ENCODE data around the gene DYNLT1. TPM values are rescaled to one million over a fixed set of nuclear protein-coding genes. Genes with fewer than 3 reads are reported as not detected.
"Not testable (repeated sequence)": the region's sequence is repeated elsewhere in the genome, so short reads cannot be mapped to it uniquely, and the experiment has no call there.

Gene DYNLT1
- total RNA-seq, 5 donors from 2014 or later (not counting 1 experiment from before 2014, with no cell fraction given) = 50.8 to 128 (median 59.5) TPM

- H3K4me1 ChIP-seq (ENCODE audit: control insufficient read depth in 1 of 2, extremely low read depth in 1 of 2, insufficient read depth in 2 of 2, low read length in 2 of 2) = peaks cover 39 to 41% of the 10 kb centered on the region in 2 experiments
- peaks cover 59 to 64% (median 64%) of the 10 kb centered on the region in 3 donors for H3K4me1 Mint-ChIP-seq
- peak overlapping the region; percentile 24 for H3K27ac ChIP-seq (ENCODE audit: low read length)
- no peaks in the 10 kb centered on the region for H3K9me3 ChIP-seq
- ATAC-seq (replicated peaks in 1 of 4) (no peak), DNase-seq (no peak)
- no peaks in the 10 kb centered on the region for H3K9me3 Mint-ChIP-seq
- ChIA-PET POLR2A (interaction anchor here (0.6 to 1.2 kb wide), 5 partner anchors 23 to 95 kb away, joined by 3 to 6 read pairs (median 4); partner anchors contain the start of gene SYTL3 (in 1 of the 2)), CTCF (interaction anchor here (0.6 to 2.2 kb wide), 3 partner anchors 25 to 427 kb away, joined by 3 to 11 read pairs (median 3); no protein-coding TSS in a partner anchor)
- H3K27me3 Mint-ChIP-seq = no peaks in the 10 kb centered on the region
- H3K36me3 ChIP-seq (ENCODE audit: control insufficient read depth in 2 of 2, extremely low read depth in 1 of 2, insufficient read depth in 1 of 2, low read length in 1 of 2) = peaks cover 0 to 16% of the 10 kb centered on the region in 2 donors
- peak overlapping the region; percentile 46 to 77 for H3K27ac Mint-ChIP-seq
- H3K4me3 Mint-ChIP-seq = no peak overlapping the region
- no peak overlapping the region for H3K4me3 ChIP-seq (ENCODE audit: control insufficient read depth in 1 of 2, extremely low read depth in 1 of 2, low read length in 1 of 2)
- peaks cover 34% of the 10 kb centered on the region for H3K36me3 Mint-ChIP-seq
- no CpG with 5 or more reads among the region's 5 CpGs for WGBS (ENCODE audit: insufficient coverage)
- H3K27me3 ChIP-seq (replicated peaks in 1 of 2; ENCODE audit: control insufficient read depth in 2 of 2, extremely low read depth in 1 of 2, insufficient read depth in 2 of 2, low read length in 1 of 2) = no peaks in the 10 kb centered on the region
Measured at GRCh38 chr6:158684745-158685324, 40.3 kb upstream of the DYNLT1 start.

- Histone ChIP-seq H3K27me3 (replicated peaks in 1 of 2; ENCODE audit: control insufficient read depth in 2 of 2, extremely low read depth in 1 of 2, insufficient read depth in 2 of 2, low read length in 1 of 2) (no peaks in the 10 kb centered on the region), H3K36me3 (ENCODE audit: control insufficient read depth in 2 of 2, extremely low read depth in 1 of 2, insufficient read depth in 1 of 2, low read length in 1 of 2) (peaks cover 0 to 16% of the 10 kb centered on the region in 2 donors), H3K4me1 (ENCODE audit: control insufficient read depth in 1 of 2, extremely low read depth in 1 of 2, insufficient read depth in 2 of 2, low read length in 2 of 2) (peaks cover 37 to 39% of the 10 kb centered on the region in 2 experiments), H3K27ac (ENCODE audit: low read length) (peak overlapping the region; percentile 24), H3K4me3 (ENCODE audit: control insufficient read depth in 1 of 2, extremely low read depth in 1 of 2, low read length in 1 of 2) (no peak overlapping the region), H3K9me3 (no peaks in the 10 kb centered on the region)
- H3K4me1 Mint-ChIP-seq = peaks cover 56 to 60% (median 59%) of the 10 kb centered on the region in 3 donors
- peaks cover 34% of the 10 kb centered on the region for H3K36me3 Mint-ChIP-seq
- peak overlapping the region; percentile 40 to 77 for H3K27ac Mint-ChIP-seq
- H3K4me3 Mint-ChIP-seq = no peak overlapping the region
- ChIA-PET POLR2A (interaction anchor here (0.6 to 1.2 kb wide), 4 partner anchors 23 to 96 kb away, joined by 3 to 6 read pairs (median 4); partner anchors contain the start of gene SYTL3 (in 1 of the 2)), CTCF (interaction anchor here (0.6 to 2.2 kb wide), 3 partner anchors 25 to 426 kb away, joined by 3 to 11 read pairs (median 3); no protein-coding TSS in a partner anchor)
- ATAC-seq (replicated peaks in 1 of 4) (peak in 1 of 4 experiments; percentile 13), DNase-seq (peak in 4 of 35 experiments; percentile 19 to 50 (median 38))
- no peaks in the 10 kb centered on the region for H3K27me3 Mint-ChIP-seq
- no peaks in the 10 kb centered on the region for H3K9me3 Mint-ChIP-seq
- WGBS (ENCODE audit: insufficient coverage) = 40% methylated on average over 2 of the region's 5 CpGs
Measured at GRCh38 chr6:158684311-158684710, 39.8 kb upstream of the DYNLT1 start.

- POLR2A ChIA-PET = interaction anchor here (0.6 kb wide), 5 partner anchors 9 to 890 kb away, joined by 3 to 10 read pairs (median 7); no protein-coding TSS in a partner anchor
- Mint-ChIP-seq H3K27ac (peak overlapping the region; percentile 31 to 49), H3K36me3 (peaks cover 43% of the 10 kb centered on the region), H3K4me3 (no peak overlapping the region), H3K4me1 (peaks cover 22 to 34% (median 27%) of the 10 kb centered on the region in 3 donors), H3K9me3 (no peaks in the 10 kb centered on the region), H3K27me3 (no peaks in the 10 kb centered on the region)
- no peak overlapping the region for H3K4me3 ChIP-seq (ENCODE audit: control insufficient read depth in 1 of 2, extremely low read depth in 1 of 2, low read length in 1 of 2)
- H3K9me3 ChIP-seq = no peaks in the 10 kb centered on the region
- no peaks in the 10 kb centered on the region for H3K27me3 ChIP-seq (replicated peaks in 1 of 2; ENCODE audit: control insufficient read depth in 2 of 2, extremely low read depth in 1 of 2, insufficient read depth in 2 of 2, low read length in 1 of 2)
- H3K36me3 ChIP-seq (ENCODE audit: control insufficient read depth in 2 of 2, extremely low read depth in 1 of 2, insufficient read depth in 1 of 2, low read length in 1 of 2) = peaks cover 0 to 10% of the 10 kb centered on the region in 2 donors
- WGBS (ENCODE audit: insufficient coverage) = no CpG with 5 or more reads among the region's 6 CpGs
- no peak overlapping the region for H3K27ac ChIP-seq (ENCODE audit: low read length)
- ATAC-seq (replicated peaks in 1 of 4) (no peak), DNase-seq (no peak)
- H3K4me1 ChIP-seq (ENCODE audit: control insufficient read depth in 1 of 2, extremely low read depth in 1 of 2, insufficient read depth in 2 of 2, low read length in 2 of 2) = peaks cover 11 to 14% of the 10 kb centered on the region in 2 experiments
- CTCF ChIA-PET = no interaction called here
Measured at GRCh38 chr6:158680481-158680880, 35.9 kb upstream of the DYNLT1 start.

GRCh38 chr6:158680015-158680414, 35.5 kb upstream of the DYNLT1 start:
- CTCF ChIA-PET = no interaction called here
- Mint-ChIP-seq H3K4me3 (no peak overlapping the region), H3K27me3 (no peaks in the 10 kb centered on the region), H3K36me3 (peaks cover 48% of the 10 kb centered on the region), H3K27ac (peak overlapping the region in 1 of 2 donors; percentile 49), H3K9me3 (no peaks in the 10 kb centered on the region), H3K4me1 (peaks cover 19 to 32% (median 25%) of the 10 kb centered on the region in 3 donors)
- Histone ChIP-seq H3K27ac (ENCODE audit: low read length) (no peak overlapping the region), H3K9me3 (no peaks in the 10 kb centered on the region), H3K4me3 (ENCODE audit: control insufficient read depth in 1 of 2, extremely low read depth in 1 of 2, low read length in 1 of 2) (no peak overlapping the region), H3K27me3 (replicated peaks in 1 of 2; ENCODE audit: control insufficient read depth in 2 of 2, extremely low read depth in 1 of 2, insufficient read depth in 2 of 2, low read length in 1 of 2) (no peaks in the 10 kb centered on the region), H3K4me1 (ENCODE audit: control insufficient read depth in 1 of 2, extremely low read depth in 1 of 2, insufficient read depth in 2 of 2, low read length in 2 of 2) (peaks cover 9 to 10% of the 10 kb centered on the region in 2 experiments), H3K36me3 (ENCODE audit: control insufficient read depth in 2 of 2, extremely low read depth in 1 of 2, insufficient read depth in 1 of 2, low read length in 1 of 2) (peaks cover 0 to 11% of the 10 kb centered on the region in 2 donors)
- DNase-seq = no peak
- ATAC-seq (replicated peaks in 1 of 4) = no peak
- POLR2A ChIA-PET = interaction anchor here in 1 of 2 donors (0.6 kb wide), 1 partner anchor 889 kb away, joined by 7 read pairs; no protein-coding TSS in a partner anchor
- no CpG with 5 or more reads among the region's 2 CpGs for WGBS (ENCODE audit: insufficient coverage)

- H3K4me1 ChIP-seq (ENCODE audit: control insufficient read depth in 1 of 2, extremely low read depth in 1 of 2, insufficient read depth in 2 of 2, low read length in 2 of 2) = no peaks in the 10 kb centered on the region
- H3K4me3 ChIP-seq (ENCODE audit: control insufficient read depth in 1 of 2, extremely low read depth in 1 of 2, low read length in 1 of 2) = no peak overlapping the region
- no peak for DNase-seq
- Mint-ChIP-seq H3K27ac (peak overlapping the region; percentile 36 to 72), H3K9me3 (no peaks in the 10 kb centered on the region), H3K36me3 (peaks cover 47% of the 10 kb centered on the region), H3K4me1 (peaks cover 6 to 16% (median 9%) of the 10 kb centered on the region in 3 donors), H3K4me3 (no peak overlapping the region), H3K27me3 (no peaks in the 10 kb centered on the region)
- no peak overlapping the region for H3K27ac ChIP-seq (ENCODE audit: low read length)
- ChIA-PET CTCF (interaction anchor here in 1 of 2 donors (0.5 to 1.1 kb wide), 5 partner anchors 9 to 1841 kb away, joined by 3 to 6 read pairs (median 3); no protein-coding TSS in a partner anchor), POLR2A (interaction anchor here (0.6 kb wide), 2 partner anchors 11 to 1270 kb away, joined by 3 to 4 read pairs; no protein-coding TSS in a partner anchor)
- H3K27me3 ChIP-seq (replicated peaks in 1 of 2; ENCODE audit: control insufficient read depth in 2 of 2, extremely low read depth in 1 of 2, insufficient read depth in 2 of 2, low read length in 1 of 2) = no peaks in the 10 kb centered on the region
- H3K9me3 ChIP-seq = no peaks in the 10 kb centered on the region
- no peak for ATAC-seq (replicated peaks in 1 of 4)
- peaks cover 0 to 17% of the 10 kb centered on the region in 2 donors for H3K36me3 ChIP-seq (ENCODE audit: control insufficient read depth in 2 of 2, extremely low read depth in 1 of 2, insufficient read depth in 1 of 2, low read length in 1 of 2)
- 98% methylated on average over 7 of the region's 11 CpGs for WGBS (ENCODE audit: insufficient coverage)
Measured at GRCh38 chr6:158677906-158678578, 33.5 kb upstream of the DYNLT1 start.

GRCh38 chr6:158677094-158677493, 32.6 kb upstream of the DYNLT1 start:
- peaks cover 0 to 14% of the 10 kb centered on the region in 2 donors for H3K36me3 ChIP-seq (ENCODE audit: control insufficient read depth in 2 of 2, extremely low read depth in 1 of 2, insufficient read depth in 1 of 2, low read length in 1 of 2)
- not testable (repeated sequence) for H3K27ac ChIP-seq (ENCODE audit: low read length); DNase-seq; H3K4me3 Mint-ChIP-seq; ATAC-seq (replicated peaks in 1 of 4); H3K9me3 Mint-ChIP-seq; H3K27me3 Mint-ChIP-seq; H3K4me3 ChIP-seq (ENCODE audit: control insufficient read depth in 1 of 2, extremely low read depth in 1 of 2, low read length in 1 of 2); H3K9me3 ChIP-seq; H3K27me3 ChIP-seq (replicated peaks in 1 of 2; ENCODE audit: control insufficient read depth in 2 of 2, extremely low read depth in 1 of 2, insufficient read depth in 2 of 2, low read length in 1 of 2); H3K4me1 ChIP-seq (ENCODE audit: control insufficient read depth in 1 of 2, extremely low read depth in 1 of 2, insufficient read depth in 2 of 2, low read length in 2 of 2)
- Mint-ChIP-seq H3K4me1 (peaks cover 6 to 16% (median 9%) of the 10 kb centered on the region in 3 donors), H3K36me3 (peaks cover 39% of the 10 kb centered on the region), H3K27ac (peak overlapping the region in 1 of 2 donors; percentile 16)
- CTCF ChIA-PET = interaction anchor here (0.7 to 1.1 kb wide), 3 partner anchors 8 to 463 kb away, joined by 3 to 8 read pairs (median 3); no protein-coding TSS in a partner anchor
- WGBS (ENCODE audit: insufficient coverage) = no CpG with 5 or more reads among the region's 3 CpGs
- POLR2A ChIA-PET = interaction anchor here in 1 of 2 donors (0.6 to 0.7 kb wide), 2 partner anchors 17 to 1057 kb away, joined by 3 to 6 read pairs; no protein-coding TSS in a partner anchor
